IPS-18a (cell line): ENCODE data around the gene KLRF1.

Experiments
- H3K27ac ChIP-seq: one replicate; pipeline ENCODE4 v1.5.1; 2013; ENCODE audit warnings: low read length
- H3K27me3 ChIP-seq: one replicate; pipeline ENCODE4 v1.6.1; 2013; ENCODE audit warnings: mild to moderate bottlenecking, low read length; ENCODE audit not compliant: control insufficient read depth, insufficient read depth
- H3K36me3 ChIP-seq: one replicate; pipeline ENCODE4 v1.6.1; 2013; ENCODE audit warnings: low read depth, low read length; ENCODE audit not compliant: control insufficient read depth
- H3K4me1 ChIP-seq: one replicate; pipeline ENCODE4 v1.6.1; 2013; ENCODE audit warnings: low read depth, low read length; ENCODE audit not compliant: control insufficient read depth
- H3K4me3 ChIP-seq: one replicate; pipeline ENCODE4 v1.5.1; 2013; ENCODE audit warnings: low read length
- H3K9ac ChIP-seq: one replicate; pipeline ENCODE4 v1.6.1; 2013; ENCODE audit warnings: mild to moderate bottlenecking, low read length, moderate library complexity
- H3K9me3 ChIP-seq: one replicate; pipeline ENCODE4 v1.6.1; 2013; ENCODE audit warnings: low read depth, low read length; ENCODE audit not compliant: control insufficient read depth

Gene KLRF1

DNA sequence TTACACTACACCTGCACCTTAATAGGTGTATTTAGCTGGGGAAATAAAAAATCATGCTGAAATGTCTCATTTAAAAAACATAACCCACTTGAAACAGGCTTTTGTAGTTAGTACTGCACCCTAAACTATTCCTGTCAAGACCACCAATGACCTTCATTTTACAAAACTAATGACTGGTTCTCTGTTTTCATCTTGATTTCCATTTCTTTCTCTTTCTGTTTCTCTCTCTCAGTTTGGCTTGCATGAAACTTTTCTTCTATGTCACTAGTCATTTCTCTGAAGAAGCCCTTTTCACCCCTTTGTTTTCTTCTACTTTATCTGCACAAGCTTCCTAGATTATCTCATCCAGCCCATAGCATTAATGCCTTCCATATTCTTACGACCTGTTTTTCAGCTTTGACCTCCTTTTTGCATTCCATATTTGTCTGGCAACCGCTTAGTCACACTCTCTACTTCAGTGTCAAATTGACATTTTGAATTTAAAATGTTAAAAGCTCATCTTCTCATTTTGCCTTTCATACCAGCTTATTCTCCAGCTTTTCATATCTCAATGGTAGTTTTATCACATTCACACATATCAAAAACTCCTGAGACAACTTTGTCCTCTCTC, 32.7 kb upstream of the KLRF1 start:
- Histone ChIP-seq H3K27me3 (no peaks in the 10 kb centered on the region), H3K27ac (no peak overlapping the region), H3K36me3 (no peaks in the 10 kb centered on the region), H3K9me3 (no peaks in the 10 kb centered on the region), H3K4me1 (no peaks in the 10 kb centered on the region), H3K9ac (no peak overlapping the region), H3K4me3 (no peak overlapping the region)

DNA sequence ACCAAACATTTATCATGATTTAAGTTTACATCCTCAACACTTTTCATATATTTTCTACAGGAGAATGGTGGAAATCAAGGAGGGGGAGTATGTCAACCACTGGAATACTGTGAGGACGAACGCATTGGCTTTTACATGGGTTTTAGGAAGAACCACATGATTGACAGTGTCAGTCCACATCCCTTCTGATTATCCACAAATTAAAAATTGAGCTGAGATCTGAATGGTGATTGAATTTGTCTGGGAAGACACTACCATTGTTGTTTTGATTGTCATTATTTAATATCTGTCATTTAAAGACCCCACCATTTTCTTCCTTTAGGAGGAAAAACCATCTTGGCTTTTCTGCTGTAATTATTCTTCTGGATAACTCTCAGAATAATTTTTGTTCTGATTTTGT, 31.3 kb upstream of the KLRF1 start:
- Histone ChIP-seq H3K9me3 (no peaks in the 10 kb centered on the region), H3K4me3 (no peak overlapping the region), H3K27ac (no peak overlapping the region), H3K36me3 (no peaks in the 10 kb centered on the region), H3K4me1 (no peaks in the 10 kb centered on the region), H3K27me3 (no peaks in the 10 kb centered on the region), H3K9ac (no peak overlapping the region)

- Histone ChIP-seq H3K4me1 (no peaks in the 10 kb centered on the region), H3K27ac (no peak overlapping the region), H3K9me3 (no peaks in the 10 kb centered on the region), H3K36me3 (no peaks in the 10 kb centered on the region), H3K27me3 (no peaks in the 10 kb centered on the region), H3K9ac (no peak overlapping the region), H3K4me3 (no peak overlapping the region)
These were observed 30.9 kb upstream of the KLRF1 start for GRCh38 chr12:9796346-9796745.

- Histone ChIP-seq H3K9ac (no peak overlapping the region), H3K4me3 (no peak overlapping the region), H3K27me3 (no peaks in the 10 kb centered on the region), H3K36me3 (no peaks in the 10 kb centered on the region), H3K4me1 (no peaks in the 10 kb centered on the region), H3K27ac (no peak overlapping the region), H3K9me3 (no peaks in the 10 kb centered on the region)
These were observed 30.3 kb upstream of the KLRF1 start for GRCh38 chr12:9796971-9797370.

DNA sequence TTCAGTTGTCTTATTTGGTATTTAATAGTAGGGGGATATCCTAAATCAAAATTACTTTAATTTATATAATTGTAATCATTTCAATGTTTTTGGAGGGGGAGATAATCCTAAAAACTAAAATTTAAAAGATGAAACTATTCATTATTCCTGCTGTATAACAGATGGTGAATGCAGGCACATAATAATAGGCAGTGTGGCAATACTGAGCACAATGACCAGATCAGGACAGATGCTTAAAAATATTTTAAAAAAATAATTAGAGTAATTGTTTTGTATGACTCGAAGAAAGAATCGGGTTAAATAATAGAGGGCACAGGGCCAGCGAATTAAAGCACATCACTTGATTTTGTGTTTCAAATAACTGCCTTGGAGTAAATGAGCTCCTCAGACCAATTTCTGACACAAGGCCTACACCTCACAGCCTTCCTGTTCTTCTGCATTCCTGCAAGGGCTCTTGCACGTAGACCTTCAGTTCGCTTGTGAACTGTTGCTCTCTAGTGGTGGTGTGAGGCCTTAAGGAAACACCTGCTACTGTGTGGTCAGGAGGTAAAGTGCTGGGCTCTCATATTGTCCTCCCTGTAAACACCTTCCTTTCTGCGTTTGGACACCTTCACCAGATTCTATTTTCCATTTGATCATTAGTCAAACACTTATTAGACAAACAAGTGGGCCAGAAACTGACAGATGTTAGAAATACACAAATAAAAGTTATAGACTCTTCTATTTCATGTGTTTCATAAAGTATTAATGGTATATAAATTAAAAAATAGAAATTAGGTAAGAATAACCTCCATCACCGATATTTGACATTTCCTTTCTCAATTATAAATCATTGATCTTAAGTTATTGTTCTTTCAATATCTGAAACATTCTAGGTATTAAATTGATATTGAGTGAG, 29.3 kb upstream of the KLRF1 start:
- no peaks in the 10 kb centered on the region for H3K27me3 ChIP-seq
- H3K4me1 ChIP-seq = no peaks in the 10 kb centered on the region
- no peaks in the 10 kb centered on the region for H3K9me3 ChIP-seq
- no peak overlapping the region for H3K27ac ChIP-seq
- no peaks in the 10 kb centered on the region for H3K36me3 ChIP-seq
- no peak overlapping the region for H3K9ac ChIP-seq
- no peak overlapping the region for H3K4me3 ChIP-seq

DNA sequence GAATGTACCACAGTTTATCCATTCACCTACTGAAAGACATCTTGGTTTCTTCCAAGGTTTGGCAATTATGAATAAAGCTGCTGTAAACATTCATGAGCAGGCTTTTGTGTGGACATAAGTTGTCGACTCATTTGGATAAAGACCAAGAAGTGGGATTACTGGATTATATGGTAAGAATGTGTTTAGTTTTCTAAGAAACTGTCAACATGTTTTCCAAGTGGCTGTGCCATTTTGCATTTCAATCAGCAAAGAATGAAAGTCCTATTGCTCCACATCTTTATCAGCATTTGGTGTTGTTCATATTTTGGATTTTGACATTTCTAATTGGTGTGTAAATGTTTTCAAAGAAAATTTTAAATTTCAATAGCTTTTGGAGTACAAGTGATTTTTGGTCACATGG, 27.3 kb upstream of the KLRF1 start:
- Histone ChIP-seq H3K9me3 (no peaks in the 10 kb centered on the region), H3K36me3 (no peaks in the 10 kb centered on the region), H3K9ac (no peak overlapping the region), H3K27me3 (no peaks in the 10 kb centered on the region), H3K27ac (no peak overlapping the region), H3K4me3 (no peak overlapping the region), H3K4me1 (no peaks in the 10 kb centered on the region)

GRCh38 chr12:9805883-9806282, 21.4 kb upstream of the KLRF1 start:
- no peaks in the 10 kb centered on the region for H3K27me3 ChIP-seq
- no peak overlapping the region for H3K4me3 ChIP-seq
- no peaks in the 10 kb centered on the region for H3K9me3 ChIP-seq
- no peak overlapping the region for H3K9ac ChIP-seq
- no peaks in the 10 kb centered on the region for H3K4me1 ChIP-seq
- H3K27ac ChIP-seq = no peak overlapping the region
- no peaks in the 10 kb centered on the region for H3K36me3 ChIP-seq

DNA sequence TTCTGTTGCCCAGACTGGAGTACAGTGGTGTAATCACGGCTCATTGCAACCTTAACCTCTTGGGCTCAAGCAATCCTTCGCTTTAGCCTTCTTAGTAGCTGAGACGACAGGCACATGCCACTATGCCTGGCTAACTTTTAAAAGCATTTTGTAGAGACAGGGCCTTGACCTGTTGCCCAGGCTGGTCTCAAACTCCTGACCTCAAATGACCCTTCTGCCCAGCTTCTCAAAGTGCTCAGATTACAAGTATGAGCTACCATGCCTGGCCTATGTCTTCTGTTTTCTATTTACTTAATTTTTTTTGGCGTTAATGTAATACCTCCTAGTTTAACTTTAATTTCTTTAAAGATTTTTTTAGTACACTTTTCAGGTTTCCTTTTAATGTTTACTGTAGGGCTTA, 20.6 kb upstream of the KLRF1 start:
- H3K27me3 ChIP-seq = no peaks in the 10 kb centered on the region
- no peak overlapping the region for H3K27ac ChIP-seq
- H3K4me1 ChIP-seq = no peaks in the 10 kb centered on the region
- no peaks in the 10 kb centered on the region for H3K36me3 ChIP-seq
- no peak overlapping the region for H3K4me3 ChIP-seq
- no peak overlapping the region for H3K9ac ChIP-seq
- no peaks in the 10 kb centered on the region for H3K9me3 ChIP-seq

- Histone ChIP-seq H3K9ac (no peak overlapping the region), H3K27me3 (no peaks in the 10 kb centered on the region), H3K27ac (no peak overlapping the region), H3K4me3 (no peak overlapping the region), H3K36me3 (no peaks in the 10 kb centered on the region), H3K9me3 (no peaks in the 10 kb centered on the region), H3K4me1 (no peaks in the 10 kb centered on the region)
These were observed 18.8 kb upstream of the KLRF1 start for GRCh38 chr12:9808504-9808903.

- H3K4me3 ChIP-seq = no peak overlapping the region
- no peaks in the 10 kb centered on the region for H3K27me3 ChIP-seq
- no peak overlapping the region for H3K9ac ChIP-seq
- no peak overlapping the region for H3K27ac ChIP-seq
- no peaks in the 10 kb centered on the region for H3K9me3 ChIP-seq
- no peaks in the 10 kb centered on the region for H3K36me3 ChIP-seq
- H3K4me1 ChIP-seq = peaks cover 4% of the 10 kb centered on the region
These were observed 17.9 kb upstream of the KLRF1 start for GRCh38 chr12:9809338-9809737.

GRCh38 chr12:9809866-9810265, 17.4 kb upstream of the KLRF1 start:
- H3K36me3 ChIP-seq = no peaks in the 10 kb centered on the region
- no peaks in the 10 kb centered on the region for H3K9me3 ChIP-seq
- no peak overlapping the region for H3K27ac ChIP-seq
- no peak overlapping the region for H3K4me3 ChIP-seq
- H3K9ac ChIP-seq = no peak overlapping the region
- H3K4me1 ChIP-seq = peaks cover 4% of the 10 kb centered on the region
- no peaks in the 10 kb centered on the region for H3K27me3 ChIP-seq

DNA sequence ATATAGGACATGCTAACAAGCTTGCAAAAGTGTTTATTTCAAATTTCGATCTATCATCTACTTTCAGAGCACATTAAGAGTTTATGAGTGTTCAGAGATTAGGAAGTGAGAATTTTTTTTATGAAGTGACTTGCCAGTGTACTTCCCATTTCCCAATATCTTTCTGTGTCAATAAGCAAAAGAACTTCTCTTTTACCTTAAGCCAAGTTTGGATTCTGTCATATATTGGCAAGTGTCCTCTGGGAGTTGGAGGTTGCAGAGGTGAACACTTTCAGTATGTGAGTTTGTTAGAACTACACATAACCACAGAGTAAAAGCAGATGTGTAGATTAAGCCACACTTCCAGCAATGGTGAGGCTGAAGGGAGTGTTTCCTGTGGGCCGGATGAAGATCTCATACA, 16.6 kb upstream of the KLRF1 start:
- H3K27me3 ChIP-seq = no peaks in the 10 kb centered on the region
- H3K4me1 ChIP-seq = peaks cover 4% of the 10 kb centered on the region
- no peak overlapping the region for H3K27ac ChIP-seq
- H3K9ac ChIP-seq = no peak overlapping the region
- H3K9me3 ChIP-seq = no peaks in the 10 kb centered on the region
- no peaks in the 10 kb centered on the region for H3K36me3 ChIP-seq
- H3K4me3 ChIP-seq = no peak overlapping the region
